H9 (cell line): ENCODE results near the gene ANKIB1. TPM values are rescaled to one million over a fixed set of nuclear protein-coding genes. Genes with fewer than 3 reads are reported as not detected.

ENCODE experiments used
- DNase-seq: peaks from one replicate; pipeline ENCODE4 v3.0.0-alpha.2; 2017
- H2AFZ ChIP-seq: one replicate; pipeline ENCODE4 v1.6.1; 2013; ENCODE audit warnings: mild to moderate bottlenecking, low read length, control low read depth, moderate library complexity
- H2AK5ac ChIP-seq: 2 replicates; pipeline ENCODE4 v1.6.1; 2013; ENCODE audit warnings: low read length, control low read depth, mixed read lengths; ENCODE audit not compliant: insufficient read length
- H2BK120ac ChIP-seq: one replicate; pipeline ENCODE4 v1.6.1; 2013; ENCODE audit warnings: low read depth, mild to moderate bottlenecking, low read length, control low read depth, inconsistent platforms; ENCODE audit not compliant: poor library complexity, severe bottlenecking
- H2BK12ac ChIP-seq: 2 replicates; pipeline ENCODE4 v1.6.1; 2013; ENCODE audit warnings: low read length, control low read depth, mixed read lengths, low read depth; ENCODE audit not compliant: insufficient read length
- H2BK15ac ChIP-seq: 2 replicates; pipeline ENCODE4 v1.6.1; 2013; ENCODE audit warnings: low read depth, low read length, control low read depth
- H2BK20ac ChIP-seq: one replicate; pipeline ENCODE4 v1.6.1; 2013; ENCODE audit warnings: low read depth, mild to moderate bottlenecking, low read length, control low read depth, inconsistent platforms; ENCODE audit not compliant: poor library complexity, severe bottlenecking
- H2BK5ac ChIP-seq: 2 replicates; pipeline ENCODE4 v1.6.1; 2013; ENCODE audit warnings: low read length, control low read depth, mixed read lengths; ENCODE audit not compliant: insufficient read length
- H3K14ac ChIP-seq: 2 replicates; pipeline ENCODE4 v1.6.1; 2013; ENCODE audit warnings: low read length, control low read depth; ENCODE audit not compliant: insufficient read depth
- H3K18ac ChIP-seq: 2 replicates; pipeline ENCODE4 v1.6.1; 2013; ENCODE audit warnings: low read depth, mild to moderate bottlenecking, mixed read lengths, low read length, control low read depth; ENCODE audit not compliant: insufficient read length
- H3K23ac ChIP-seq: 2 replicates; pipeline ENCODE4 v1.6.1; 2013; ENCODE audit warnings: low read length, control low read depth, mixed read lengths, low read depth; ENCODE audit not compliant: insufficient read length
- H3K23me2 ChIP-seq: 2 replicates; pipeline ENCODE4 v1.6.1; 2013; ENCODE audit warnings: low read depth, mild to moderate bottlenecking, mixed read lengths, low read length, control low read depth; ENCODE audit not compliant: insufficient read length, poor library complexity, severe bottlenecking
- H3K27ac ChIP-seq: 2 replicates; pipeline ENCODE4 v1.5.1; 2013; ENCODE audit warnings: low read length, control low read depth, mixed read lengths, low read depth; ENCODE audit not compliant: insufficient read length
- H3K27me3 ChIP-seq: 2 replicates; pipeline ENCODE4 v1.6.1; 2013; ENCODE audit warnings: low read length, control low read depth, inconsistent platforms; ENCODE audit not compliant: insufficient read depth
- H3K4ac ChIP-seq: 2 replicates; pipeline ENCODE4 v1.6.1; 2013; ENCODE audit warnings: low read depth, mild to moderate bottlenecking, control low read depth, inconsistent platforms, low read length, moderate library complexity
- H3K4me1 ChIP-seq: 2 replicates; pipeline ENCODE4 v1.6.1; 2013; ENCODE audit warnings: low read length, control low read depth, inconsistent platforms; ENCODE audit not compliant: insufficient read depth
- H3K4me2 ChIP-seq: 2 replicates; pipeline ENCODE4 v1.6.1; 2013; ENCODE audit warnings: low read length, control low read depth, mixed read lengths; ENCODE audit not compliant: insufficient read length, insufficient read depth
- H3K56ac ChIP-seq: 2 replicates; pipeline ENCODE4 v1.6.1; 2013; ENCODE audit warnings: low read depth, mild to moderate bottlenecking, mixed read lengths, low read length, control low read depth; ENCODE audit not compliant: insufficient read length
- H3K79me1 ChIP-seq: 2 replicates; pipeline ENCODE4 v1.6.1; 2013; ENCODE audit warnings: low read depth, mild to moderate bottlenecking, moderate library complexity, low read length, control low read depth, inconsistent platforms; ENCODE audit not compliant: insufficient read depth, poor library complexity, severe bottlenecking
- H3K79me2 ChIP-seq: 2 replicates; pipeline ENCODE4 v1.6.1; 2013; ENCODE audit warnings: low read length, control low read depth, inconsistent platforms; ENCODE audit not compliant: insufficient read depth
- H3K9ac ChIP-seq: 2 replicates; pipeline ENCODE4 v1.6.1; 2013; ENCODE audit warnings: low read length, control low read depth, mixed read lengths; ENCODE audit not compliant: insufficient read length; ENCODE audit errors: extremely low read depth
- H3K9me3 ChIP-seq: one replicate; pipeline ENCODE4 v1.6.1; 2013; ENCODE audit warnings: low read depth, low read length, inconsistent platforms; ENCODE audit not compliant: control insufficient read depth
- H3T11ph ChIP-seq: one replicate; pipeline ENCODE4 v1.6.1; 2013; ENCODE audit warnings: mild to moderate bottlenecking, low read length, control low read depth, inconsistent platforms
- H4K20me1 ChIP-seq: one replicate; pipeline ENCODE4 v1.6.1; 2013; ENCODE audit not compliant: control insufficient read depth, insufficient read length, insufficient read depth
- H4K5ac ChIP-seq: 2 replicates; pipeline ENCODE4 v1.6.1; 2013; ENCODE audit warnings: low read depth, mild to moderate bottlenecking, mixed read lengths, low read length, control low read depth; ENCODE audit not compliant: insufficient read length
- H4K8ac ChIP-seq: replicated peaks from 2 replicates; pipeline ENCODE4 v1.6.1; 2013; ENCODE audit warnings: low read length, control low read depth, mixed read lengths, low read depth; ENCODE audit not compliant: insufficient read length
- H4K91ac ChIP-seq: 2 replicates; pipeline ENCODE4 v1.6.1; 2013; ENCODE audit warnings: low read depth, mild to moderate bottlenecking, moderate library complexity, mixed read lengths, low read length, control low read depth; ENCODE audit not compliant: insufficient read length
- H3K27ac Mint-ChIP-seq, 3 experiments: 2 replicates in 2 of 3; 3 replicates in 1 of 3; pipeline ENCODE4 v1.8.0; 2020 to 2021; ENCODE audit warnings: mixed read lengths in 3 of 3, mild to moderate bottlenecking in 1 of 3, moderate library complexity in 1 of 3
- H3K27me3 Mint-ChIP-seq: 2 replicates; pipeline ENCODE4 v1.8.0; 2021; ENCODE audit warnings: low read depth, mild to moderate bottlenecking, moderate library complexity, mixed read lengths
- H3K36me3 Mint-ChIP-seq, 3 experiments: 2 replicates in 2 of 3; 3 replicates in 1 of 3; pipeline ENCODE4 v1.8.0; 2020 to 2021; ENCODE audit warnings: low read depth in 3 of 3, mixed read lengths in 3 of 3; ENCODE audit not compliant: insufficient read depth in 1 of 3
- H3K4me1 Mint-ChIP-seq, 2 experiments: 2 replicates each; pipeline ENCODE4 v1.8.0; 2020; ENCODE audit warnings: mixed read lengths in 2 of 2
- H3K4me3 Mint-ChIP-seq, 2 experiments: 2 replicates in 1 of 2; 3 replicates in 1 of 2; pipeline ENCODE4 v1.8.0; 2020 to 2021; ENCODE audit warnings: mild to moderate bottlenecking in 2 of 2, mixed read lengths in 2 of 2, moderate library complexity in 1 of 2
- H3K9me3 Mint-ChIP-seq, 2 experiments: 2 replicates in 1 of 2; 3 replicates in 1 of 2; pipeline ENCODE4 v1.8.0; 2020; ENCODE audit warnings: mild to moderate bottlenecking in 2 of 2, mixed read lengths in 2 of 2, moderate library complexity in 1 of 2
- WGBS: extraction: QIAGEN DNeasy Blood & Tissue Kit; methylation state at CpG from one replicate; pipeline ENCODE4 v1.1.7; 2013; ENCODE audit warnings: missing lambda C conversion rate, low lambda C conversion rate, mixed read lengths; ENCODE audit not compliant: insufficient read length; ENCODE audit errors: extremely low coverage; 5-methylcytosine and 5-hydroxymethylcytosine counted together
- total RNA-seq: library from RNA; stranded (reverse); gene quantifications from 2 replicates; pipeline ENCODE4 v1.2.1, GENCODE V29; 2021
- TF ChIP-seq, protein P1 (sequence below): fragments of 200-600 bp; sonication (generic); conservative IDR thresholded peaks from 3 replicates; pipeline ENCODE4 v1.8.0; 2021; ENCODE audit warnings: antibody characterized with exemption, mild to moderate bottlenecking

ANKIB1 gene
- total RNA-seq, 1 experiment from 2014 or later = 42.0 TPM

DNA sequence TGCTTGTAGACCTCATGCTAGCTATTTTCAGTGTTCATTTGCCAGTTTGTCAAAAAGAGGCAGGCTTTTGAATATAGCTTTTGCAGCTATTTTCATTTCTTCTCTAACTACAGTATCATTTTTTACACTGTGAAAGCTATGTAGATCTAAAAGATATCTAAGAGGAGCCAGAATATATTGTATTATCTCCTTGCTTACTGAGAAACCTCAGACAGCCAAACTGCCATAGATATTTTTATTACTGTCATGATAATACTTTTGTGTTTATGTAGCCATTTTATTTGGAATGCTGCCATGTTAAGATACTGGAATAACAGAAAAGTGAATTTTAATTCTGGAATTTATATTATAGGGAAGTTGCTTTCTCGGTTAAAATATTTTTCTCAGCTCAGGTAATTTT lies 37.2 kb downstream of the ANKIB1 start:
- no peak overlapping the region for H3T11ph ChIP-seq
- no peak overlapping the region for H2AK5ac ChIP-seq
- H2BK120ac ChIP-seq = no peak overlapping the region
- H3K79me2 ChIP-seq = peaks cover 2% of the 10 kb centered on the region; the same call in 1 of the 2 replicates
- no peaks in the 10 kb centered on the region for H3K23me2 ChIP-seq
- H3K9ac ChIP-seq = no peak overlapping the region
- peak overlapping the region in 2 of 3 experiments; percentile 62 to 66; a peak in 2 of 7 replicates for H3K27ac Mint-ChIP-seq
- no peaks in the 10 kb centered on the region for H4K20me1 ChIP-seq
- H3K18ac ChIP-seq = no peak overlapping the region
- no peak overlapping the region for H3K4me2 ChIP-seq
- H3K27me3 ChIP-seq = no peaks in the 10 kb centered on the region
- TF ChIP-seq, protein P1, sequence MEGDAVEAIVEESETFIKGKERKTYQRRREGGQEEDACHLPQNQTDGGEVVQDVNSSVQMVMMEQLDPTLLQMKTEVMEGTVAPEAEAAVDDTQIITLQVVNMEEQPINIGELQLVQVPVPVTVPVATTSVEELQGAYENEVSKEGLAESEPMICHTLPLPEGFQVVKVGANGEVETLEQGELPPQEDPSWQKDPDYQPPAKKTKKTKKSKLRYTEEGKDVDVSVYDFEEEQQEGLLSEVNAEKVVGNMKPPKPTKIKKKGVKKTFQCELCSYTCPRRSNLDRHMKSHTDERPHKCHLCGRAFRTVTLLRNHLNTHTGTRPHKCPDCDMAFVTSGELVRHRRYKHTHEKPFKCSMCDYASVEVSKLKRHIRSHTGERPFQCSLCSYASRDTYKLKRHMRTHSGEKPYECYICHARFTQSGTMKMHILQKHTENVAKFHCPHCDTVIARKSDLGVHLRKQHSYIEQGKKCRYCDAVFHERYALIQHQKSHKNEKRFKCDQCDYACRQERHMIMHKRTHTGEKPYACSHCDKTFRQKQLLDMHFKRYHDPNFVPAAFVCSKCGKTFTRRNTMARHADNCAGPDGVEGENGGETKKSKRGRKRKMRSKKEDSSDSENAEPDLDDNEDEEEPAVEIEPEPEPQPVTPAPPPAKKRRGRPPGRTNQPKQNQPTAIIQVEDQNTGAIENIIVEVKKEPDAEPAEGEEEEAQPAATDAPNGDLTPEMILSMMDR = no peak
- H3K36me3 Mint-ChIP-seq = peaks cover 5 to 6% (median 6%) of the 10 kb centered on the region in 3 experiments; a peak in 5 of 7 replicates
- no peak overlapping the region for H3K23ac ChIP-seq
- no peak overlapping the region for H3K4me3 Mint-ChIP-seq
- H3K4me1 ChIP-seq = peaks cover 2% of the 10 kb centered on the region; the same call in 1 of the 2 replicates
- no CpG with 5 or more reads among the region's 1 CpG for WGBS
- no peak for DNase-seq
- H2BK12ac ChIP-seq = no peak overlapping the region
- H3K27me3 Mint-ChIP-seq = no peaks in the 10 kb centered on the region
- no peak overlapping the region for H4K91ac ChIP-seq
- no peak overlapping the region for H3K27ac ChIP-seq
- no peak overlapping the region for H3K14ac ChIP-seq
- peaks cover 20 to 23% of the 10 kb centered on the region in 2 experiments for H3K4me1 Mint-ChIP-seq
- H2BK15ac ChIP-seq = no peak overlapping the region
- no peak overlapping the region for H2BK5ac ChIP-seq
- H4K8ac ChIP-seq = no peak overlapping the region
- no peaks in the 10 kb centered on the region for H3K9me3 ChIP-seq
- no peak overlapping the region for H2BK20ac ChIP-seq
- H3K79me1 ChIP-seq = peaks cover 3% of the 10 kb centered on the region
- H3K9me3 Mint-ChIP-seq = peaks cover 0 to 5% of the 10 kb centered on the region in 2 experiments; a peak in 2 of 5 replicates
- H4K5ac ChIP-seq = no peak overlapping the region
- no peak overlapping the region for H3K4ac ChIP-seq
- no peak overlapping the region for H3K56ac ChIP-seq
- no peak overlapping the region for H2AFZ ChIP-seq
